ENCODE results near the gene PAPSS2. TPM values are rescaled to one million over a fixed set of nuclear protein-coding genes. Genes with fewer than 3 reads are reported as not detected.
"Not testable (repeated sequence)": the region's sequence is repeated elsewhere in the genome, so short reads cannot be mapped to it uniquely, and the experiment has no call there.

The PAPSS2 gene
- total RNA-seq: 1 to 10 TPM in 1 of 2 donors, under 1 TPM in 1; 0.55 to 1.3 TPM
- total RNA-seq: 0 reads per million in 2 donors

DNA sequence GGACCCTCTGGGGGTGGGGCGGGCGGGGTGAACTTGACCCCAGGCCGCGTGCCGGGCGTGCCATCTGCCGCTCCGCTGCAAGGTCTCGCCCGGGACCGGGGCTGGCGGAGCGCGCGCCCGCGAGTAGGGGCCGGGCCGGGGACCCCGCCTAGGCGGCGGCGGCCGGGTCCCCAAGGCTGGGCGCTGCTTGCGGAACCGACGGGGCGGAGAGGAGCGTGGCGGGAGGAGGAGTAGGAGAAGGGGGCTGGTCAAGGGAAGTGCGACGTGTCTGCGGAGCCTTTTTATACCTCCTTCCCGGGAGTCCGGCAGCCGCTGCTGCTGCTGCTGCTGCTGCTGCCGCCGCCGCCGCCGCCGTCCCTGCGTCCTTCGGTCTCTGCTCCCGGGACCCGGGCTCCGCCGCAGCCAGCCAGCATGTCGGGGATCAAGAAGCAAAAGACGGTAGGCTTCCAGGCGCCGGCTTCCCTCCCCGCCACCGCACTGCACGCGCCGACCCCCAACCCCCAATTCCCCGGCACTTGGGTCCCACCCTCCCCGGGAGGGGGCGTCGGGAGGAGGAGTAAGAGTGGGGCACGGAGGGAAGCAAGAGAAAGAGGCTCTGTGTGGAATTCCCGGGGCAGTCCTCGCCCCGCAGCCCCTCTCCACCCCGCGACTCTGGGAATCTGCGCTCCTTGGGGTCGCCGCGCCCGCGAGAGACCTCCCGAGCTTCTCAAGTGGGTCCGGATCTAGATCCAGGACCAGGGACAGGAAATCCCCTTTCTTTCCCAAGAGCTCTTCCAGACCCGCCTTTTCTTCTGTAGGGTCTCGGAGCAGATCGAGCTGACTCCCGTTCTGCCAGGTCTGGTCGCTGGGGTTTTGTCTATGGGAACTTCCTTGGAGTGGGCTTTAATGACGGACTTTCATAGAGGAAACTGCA lies at the start of gene PAPSS2:
Gene PAPSS2, plus strand, starts transcription at position 308 of the 913 bp plus-strand sequence. Its CDS starts 104 bp downstream, at position 412.
- no peak within 1 kb of the TSS for H3K27ac Mint-ChIP-seq
- no peaks in the 10 kb centered on the region for H3K9me3 ChIP-seq (ENCODE audit: control insufficient read depth, low read length, poor library complexity, severe bottlenecking)
- DNase-seq (peak in 1 of 3 donors; percentile 12), ATAC-seq (peak; percentile 50)
- H3K4me3 Mint-ChIP-seq: peak within 1 kb of the TSS; percentile 87
- peaks cover 14% of the 10 kb centered on the region for H3K4me1 Mint-ChIP-seq
- peaks cover 74% of the 10 kb centered on the region for H3K27me3 Mint-ChIP-seq
- H3K36me3 Mint-ChIP-seq (ENCODE audit: low read depth): peaks cover 4% of the 10 kb centered on the region

DNA sequence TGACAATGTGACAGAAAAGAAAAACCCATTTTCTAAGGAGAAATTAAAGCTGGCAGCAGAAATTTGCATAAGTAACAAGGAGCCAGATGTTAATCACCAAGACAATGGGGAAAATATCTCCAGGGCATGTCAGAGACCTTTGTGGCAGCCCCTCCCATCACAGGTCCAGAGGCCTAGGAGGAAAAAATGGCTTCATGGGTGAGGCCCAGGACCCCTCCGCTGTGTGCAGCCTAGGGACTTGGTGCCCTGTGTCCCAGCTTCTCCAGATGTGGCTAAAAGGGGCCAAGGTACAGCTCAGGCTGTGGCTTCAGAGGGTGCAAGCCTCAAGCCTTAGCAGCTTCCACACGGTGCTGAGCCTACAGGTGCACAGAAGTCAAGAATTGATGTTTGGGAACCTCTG lies 48.3 kb upstream of the PAPSS2 start:
- H3K4me1 Mint-ChIP-seq; H3K9me3 ChIP-seq (ENCODE audit: control insufficient read depth, low read length, poor library complexity, severe bottlenecking); H3K36me3 Mint-ChIP-seq (ENCODE audit: low read depth); H3K27ac Mint-ChIP-seq; ATAC-seq; H3K4me3 Mint-ChIP-seq; DNase-seq: not testable (repeated sequence)
- peaks cover 18% of the 10 kb centered on the region for H3K27me3 Mint-ChIP-seq

DNA sequence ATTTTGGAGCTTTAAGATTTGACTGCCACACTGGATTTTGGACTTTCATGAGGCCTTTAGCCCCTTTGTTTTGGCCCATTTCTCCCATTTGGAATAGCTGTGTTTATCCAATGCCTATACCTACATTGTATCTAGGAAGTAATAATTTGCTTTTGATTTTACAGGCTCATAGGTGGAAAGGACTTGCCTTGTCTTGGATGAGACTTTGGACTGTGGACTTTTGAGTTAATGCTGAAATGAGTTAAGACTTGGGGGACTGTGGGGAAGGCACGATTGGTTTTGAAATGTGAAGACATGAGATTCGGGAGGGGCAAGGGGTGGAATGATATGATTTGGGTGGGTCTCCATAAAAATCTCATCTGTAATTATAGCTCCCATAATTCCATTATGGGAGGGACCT lies 47.6 kb upstream of the PAPSS2 start:
- DNase-seq: no peak
- Mint-ChIP-seq H3K27ac (no peak overlapping the region), H3K4me3 (no peak overlapping the region), H3K36me3 (ENCODE audit: low read depth) (no peaks in the 10 kb centered on the region), H3K27me3 (peaks cover 26% of the 10 kb centered on the region), H3K4me1 (no peaks in the 10 kb centered on the region)
- H3K9me3 ChIP-seq (ENCODE audit: control insufficient read depth, low read length, poor library complexity, severe bottlenecking): no peaks in the 10 kb centered on the region
- ATAC-seq: no peak

DNA sequence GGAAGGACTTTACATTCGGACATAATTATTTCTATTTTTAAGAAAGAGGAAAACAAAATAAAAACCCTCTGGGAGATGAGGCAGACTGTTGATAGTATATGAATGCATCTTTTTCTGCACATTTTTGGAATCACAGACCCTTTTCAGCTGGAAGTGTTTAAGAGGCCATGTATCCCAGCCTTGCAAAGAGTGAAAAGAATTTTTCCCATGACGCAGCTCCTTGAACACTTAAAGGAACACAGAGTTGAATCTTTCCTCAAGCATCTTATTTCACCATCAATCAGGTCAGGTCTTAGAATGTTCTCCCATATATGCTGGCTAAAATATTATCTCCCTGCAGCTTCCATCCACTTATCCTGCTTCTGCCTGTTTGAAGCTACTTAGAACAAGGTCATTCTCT lies 45.9 kb upstream of the PAPSS2 start:
- H3K27ac Mint-ChIP-seq: no peak overlapping the region
- peaks cover 38% of the 10 kb centered on the region for H3K27me3 Mint-ChIP-seq
- no peaks in the 10 kb centered on the region for H3K4me1 Mint-ChIP-seq
- H3K4me3 Mint-ChIP-seq: no peak overlapping the region
- ATAC-seq: no peak
- no peaks in the 10 kb centered on the region for H3K9me3 ChIP-seq (ENCODE audit: control insufficient read depth, low read length, poor library complexity, severe bottlenecking)
- no peak for DNase-seq
- H3K36me3 Mint-ChIP-seq (ENCODE audit: low read depth): no peaks in the 10 kb centered on the region

DNA sequence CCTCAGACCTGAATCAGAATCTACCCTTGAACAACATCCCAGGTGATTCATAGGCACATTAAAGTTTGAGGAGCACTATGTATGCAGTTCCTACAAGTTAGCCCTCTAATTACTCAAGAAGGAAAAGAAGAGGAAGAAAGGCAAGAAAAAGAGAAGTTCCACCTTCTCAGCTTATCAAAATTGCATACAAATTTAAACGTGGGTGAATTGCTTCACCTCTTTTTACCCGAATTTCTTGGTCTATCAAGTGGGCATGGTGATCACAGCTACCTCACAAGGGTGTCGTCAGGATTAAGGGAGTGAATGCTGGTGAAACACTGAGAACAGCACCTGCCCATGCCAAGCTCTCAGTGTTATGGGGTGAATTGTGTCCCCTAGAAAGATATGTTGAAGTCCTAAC lies 43.8 kb upstream of the PAPSS2 start:
- DNase-seq (no peak), ATAC-seq (no peak)
- Mint-ChIP-seq H3K4me3 (no peak overlapping the region), H3K4me1 (no peaks in the 10 kb centered on the region), H3K27ac (no peak overlapping the region), H3K27me3 (peaks cover 50% of the 10 kb centered on the region), H3K36me3 (ENCODE audit: low read depth) (no peaks in the 10 kb centered on the region)
- no peaks in the 10 kb centered on the region for H3K9me3 ChIP-seq (ENCODE audit: control insufficient read depth, low read length, poor library complexity, severe bottlenecking)

DNA sequence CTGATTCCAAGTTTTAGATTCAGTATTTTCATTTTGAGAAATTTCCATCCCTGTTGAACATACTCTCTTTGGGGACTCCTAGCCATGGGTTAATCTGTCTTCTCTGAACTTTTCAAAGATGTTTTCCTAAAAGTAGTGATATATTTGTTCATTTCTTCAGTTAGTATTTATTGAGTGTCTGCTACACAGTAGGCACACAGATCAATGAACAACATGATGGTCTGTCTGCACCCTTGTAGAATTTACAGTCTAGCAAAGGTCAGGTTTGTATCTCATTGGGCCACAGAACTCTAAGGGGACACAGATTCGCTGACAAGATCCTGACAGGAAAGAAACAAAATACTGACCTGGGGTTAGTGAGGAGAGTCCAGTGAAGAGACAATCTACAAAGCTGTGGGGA lies 42.2 kb upstream of the PAPSS2 start:
- Mint-ChIP-seq H3K4me3 (no peak overlapping the region), H3K36me3 (ENCODE audit: low read depth) (no peaks in the 10 kb centered on the region), H3K27me3 (peaks cover 58% of the 10 kb centered on the region), H3K4me1 (no peaks in the 10 kb centered on the region), H3K27ac (no peak overlapping the region)
- no peaks in the 10 kb centered on the region for H3K9me3 ChIP-seq (ENCODE audit: control insufficient read depth, low read length, poor library complexity, severe bottlenecking)
- ATAC-seq (no peak), DNase-seq (no peak)

DNA sequence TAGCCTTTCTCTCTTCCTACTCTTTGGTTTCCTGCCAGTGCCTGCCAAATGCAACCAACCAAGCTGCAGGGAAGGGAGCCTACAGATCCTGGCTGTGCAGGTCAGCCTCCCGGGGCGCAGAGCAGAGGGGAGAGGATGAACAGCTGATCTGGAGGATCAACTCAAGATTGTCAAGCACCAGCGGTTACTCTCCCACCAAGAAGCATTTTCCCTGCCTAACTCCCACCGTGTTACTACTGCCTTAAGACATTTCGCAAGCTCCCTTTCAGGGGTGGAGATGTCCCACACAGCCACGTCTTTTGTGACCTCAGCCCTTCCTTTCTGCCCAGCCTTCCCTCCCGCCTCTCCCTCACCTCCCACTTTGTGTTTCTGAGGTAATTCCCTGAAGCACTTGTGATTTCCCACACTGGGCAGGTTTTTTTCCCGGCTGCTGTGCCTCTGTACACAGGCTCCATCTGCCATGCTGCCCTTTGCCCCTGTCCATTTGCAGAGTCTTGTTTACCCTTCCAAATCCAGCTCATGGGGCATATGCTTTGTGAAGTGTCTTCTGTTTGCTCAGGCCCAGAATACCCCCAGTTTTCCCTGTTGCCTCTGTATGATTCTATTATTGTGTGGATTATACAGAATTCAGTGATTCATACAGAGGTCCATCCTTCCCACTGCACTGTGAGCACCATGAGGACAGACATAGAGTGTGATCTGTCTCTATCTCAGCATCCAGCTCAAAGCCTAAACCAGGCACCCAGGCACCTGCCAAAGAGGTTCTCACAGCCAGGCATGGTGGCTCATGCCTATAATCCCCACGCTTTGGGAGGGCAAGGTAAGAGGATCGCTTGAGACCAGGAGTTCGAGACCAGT lies 40.9 kb upstream of the PAPSS2 start:
- Mint-ChIP-seq H3K4me1 (no peaks in the 10 kb centered on the region), H3K36me3 (ENCODE audit: low read depth) (no peaks in the 10 kb centered on the region), H3K27me3 (peaks cover 59% of the 10 kb centered on the region), H3K4me3 (no peak overlapping the region), H3K27ac (no peak overlapping the region)
- DNase-seq (no peak), ATAC-seq (no peak)
- no peaks in the 10 kb centered on the region for H3K9me3 ChIP-seq (ENCODE audit: control insufficient read depth, low read length, poor library complexity, severe bottlenecking)

DNA sequence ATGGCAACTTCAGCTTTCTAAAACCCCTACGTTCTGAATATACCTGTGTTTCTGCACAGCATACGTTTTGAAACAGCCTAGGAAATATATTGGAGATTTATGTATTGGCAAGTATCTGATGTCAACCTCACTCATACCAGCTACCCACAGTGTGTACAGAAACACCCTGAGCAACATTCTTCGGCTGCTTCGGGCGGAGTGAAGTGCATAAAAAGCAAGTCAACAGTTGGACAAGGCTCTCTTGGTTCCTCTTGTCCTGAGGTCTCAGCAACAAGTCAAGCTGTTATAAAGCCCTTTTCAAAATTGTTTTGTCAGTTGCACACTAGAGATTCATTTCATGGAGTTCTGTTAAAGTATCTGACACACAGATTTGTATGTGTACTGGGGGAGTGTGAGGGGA lies 40.0 kb upstream of the PAPSS2 start:
- Mint-ChIP-seq H3K4me3 (no peak overlapping the region), H3K4me1 (no peaks in the 10 kb centered on the region), H3K27me3 (peaks cover 56% of the 10 kb centered on the region), H3K27ac (no peak overlapping the region), H3K36me3 (ENCODE audit: low read depth) (no peaks in the 10 kb centered on the region)
- ATAC-seq (no peak), DNase-seq (no peak)
- H3K9me3 ChIP-seq (ENCODE audit: control insufficient read depth, low read length, poor library complexity, severe bottlenecking): no peaks in the 10 kb centered on the region

DNA sequence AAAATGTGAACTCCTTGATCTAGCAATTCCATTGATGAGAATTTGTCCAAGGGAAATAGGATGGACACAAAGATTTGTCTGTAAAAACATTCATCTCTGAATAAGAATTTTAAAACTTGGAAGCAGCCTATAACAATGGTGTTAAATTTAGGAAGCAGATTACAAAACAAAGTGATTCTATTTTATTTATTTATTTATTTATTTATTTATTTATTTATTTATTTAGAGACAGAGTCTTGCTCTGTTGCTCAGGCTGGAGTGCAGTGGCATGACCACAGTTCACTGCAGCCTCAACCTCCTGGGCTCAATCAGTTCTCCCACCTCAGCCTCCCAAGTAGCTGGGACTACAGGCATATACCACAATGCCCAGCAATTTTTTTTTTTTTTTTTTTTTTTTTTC lies 38.2 kb upstream of the PAPSS2 start:
- DNase-seq; H3K27ac Mint-ChIP-seq; ATAC-seq; H3K9me3 ChIP-seq (ENCODE audit: control insufficient read depth, low read length, poor library complexity, severe bottlenecking); H3K4me1 Mint-ChIP-seq; H3K4me3 Mint-ChIP-seq; H3K36me3 Mint-ChIP-seq (ENCODE audit: low read depth): not testable (repeated sequence)
- peaks cover 53% of the 10 kb centered on the region for H3K27me3 Mint-ChIP-seq

DNA sequence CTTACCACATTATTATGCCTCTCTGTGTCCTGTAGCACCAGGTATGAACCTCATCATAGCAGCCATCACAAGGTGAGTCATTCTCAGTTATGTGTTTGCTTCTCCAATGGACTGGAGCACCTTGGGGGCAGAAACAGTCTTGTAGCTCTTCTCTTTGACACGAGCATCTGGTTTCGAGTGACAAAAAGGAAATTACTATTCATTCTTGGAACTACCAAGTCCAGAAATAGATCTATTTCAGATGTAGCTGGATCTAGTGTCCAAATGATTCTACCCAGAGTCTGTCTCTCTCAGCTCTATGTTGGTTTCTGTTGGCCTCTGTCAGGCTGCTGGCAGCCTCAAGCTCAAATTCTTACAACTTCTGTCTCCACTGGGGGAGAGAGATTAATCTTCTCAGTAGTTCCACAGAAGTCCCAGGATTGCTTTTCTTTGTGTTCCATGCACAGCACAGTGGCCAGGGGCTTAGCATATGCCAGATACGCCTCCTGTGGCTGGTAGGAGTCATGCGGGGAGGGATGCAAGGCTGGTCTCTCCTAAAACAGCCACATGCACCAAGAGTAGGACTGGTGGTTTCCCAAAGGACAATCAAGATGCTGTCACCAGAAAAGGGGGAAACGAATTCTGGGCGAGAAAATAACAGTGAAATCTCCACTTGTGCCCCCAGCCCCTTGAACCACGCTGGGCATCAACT lies 37.2 kb upstream of the PAPSS2 start:
- ATAC-seq (no peak), DNase-seq (no peak)
- H3K27ac Mint-ChIP-seq: no peak overlapping the region
- no peaks in the 10 kb centered on the region for H3K4me1 Mint-ChIP-seq
- H3K27me3 Mint-ChIP-seq: peaks cover 43% of the 10 kb centered on the region
- H3K4me3 Mint-ChIP-seq: no peak overlapping the region
- H3K36me3 Mint-ChIP-seq (ENCODE audit: low read depth): no peaks in the 10 kb centered on the region
- H3K9me3 ChIP-seq (ENCODE audit: control insufficient read depth, low read length, poor library complexity, severe bottlenecking): no peaks in the 10 kb centered on the region

DNA sequence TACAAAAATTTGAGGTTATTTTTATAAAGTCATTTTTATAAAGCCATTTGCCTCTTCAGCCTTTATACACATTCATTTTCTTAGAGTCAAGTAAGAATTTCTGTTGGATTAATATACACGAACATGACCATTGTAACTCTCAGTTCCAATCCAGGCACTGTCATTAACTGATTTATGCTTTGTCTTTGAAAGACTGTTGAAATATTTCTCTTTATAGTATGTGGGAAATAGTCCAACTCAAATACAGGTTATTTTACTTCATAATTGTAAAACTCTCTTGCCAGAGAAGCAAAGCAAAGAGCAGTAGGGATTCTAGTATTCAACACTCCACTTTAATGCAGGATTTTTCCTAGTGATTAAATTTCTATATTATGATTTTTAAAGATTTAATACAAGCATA lies 36.5 kb upstream of the PAPSS2 start:
- H3K9me3 ChIP-seq (ENCODE audit: control insufficient read depth, low read length, poor library complexity, severe bottlenecking): no peaks in the 10 kb centered on the region
- DNase-seq (no peak), ATAC-seq (no peak)
- Mint-ChIP-seq H3K36me3 (ENCODE audit: low read depth) (no peaks in the 10 kb centered on the region), H3K4me3 (no peak overlapping the region), H3K27ac (no peak overlapping the region), H3K4me1 (no peaks in the 10 kb centered on the region), H3K27me3 (peaks cover 37% of the 10 kb centered on the region)

DNA sequence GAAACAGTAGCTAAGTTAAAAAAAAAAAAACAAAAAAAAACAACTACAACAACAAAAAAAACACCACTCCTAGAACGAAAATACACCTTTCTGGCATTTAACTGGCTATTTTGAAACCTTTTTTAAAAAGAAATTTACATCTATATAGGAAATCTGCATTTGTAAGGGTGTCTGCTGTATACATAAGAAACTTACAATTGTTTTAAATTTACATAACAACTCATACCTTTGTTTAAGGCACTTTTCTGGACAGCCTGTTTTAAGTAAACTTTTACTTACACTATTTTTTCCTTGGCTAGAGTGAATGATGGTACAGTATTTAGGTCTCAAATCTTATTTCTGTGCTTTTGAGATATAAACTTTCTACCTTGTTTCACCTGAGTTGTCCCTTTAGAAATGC lies 34.0 kb upstream of the PAPSS2 start:
- peaks cover 25% of the 10 kb centered on the region for H3K27me3 Mint-ChIP-seq
- no peaks in the 10 kb centered on the region for H3K4me1 Mint-ChIP-seq
- ATAC-seq: no peak
- H3K9me3 ChIP-seq (ENCODE audit: control insufficient read depth, low read length, poor library complexity, severe bottlenecking): no peaks in the 10 kb centered on the region
- no peak for DNase-seq
- H3K36me3 Mint-ChIP-seq (ENCODE audit: low read depth): no peaks in the 10 kb centered on the region
- H3K4me3 Mint-ChIP-seq: no peak overlapping the region
- H3K27ac Mint-ChIP-seq: no peak overlapping the region

DNA sequence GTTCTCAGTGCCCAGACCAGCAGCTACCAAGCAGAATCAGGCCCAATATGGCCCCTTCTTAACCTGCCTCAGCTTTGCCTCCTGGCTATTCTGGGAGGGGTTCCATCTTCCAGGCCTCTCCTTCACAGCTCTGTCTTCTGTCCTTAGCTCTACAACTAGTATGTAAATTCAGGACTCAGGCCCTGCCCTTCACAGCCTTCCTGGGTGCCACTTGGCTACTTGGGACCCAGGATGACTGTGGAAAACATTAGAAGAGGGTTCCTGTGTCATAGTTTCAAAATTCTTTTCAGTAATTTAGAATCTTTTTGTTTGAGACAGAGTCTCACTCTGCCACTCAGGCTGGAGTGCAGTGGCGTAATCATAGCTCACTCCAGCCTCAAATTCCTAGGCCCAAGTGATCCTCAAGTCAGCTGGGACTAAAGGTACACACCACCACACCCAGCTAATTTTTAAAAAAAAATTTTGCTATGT lies 33.2 kb upstream of the PAPSS2 start:
- no peaks in the 10 kb centered on the region for H3K9me3 ChIP-seq (ENCODE audit: control insufficient read depth, low read length, poor library complexity, severe bottlenecking)
- DNase-seq (no peak), ATAC-seq (no peak)
- no peak overlapping the region for H3K4me3 Mint-ChIP-seq
- H3K4me1 Mint-ChIP-seq: no peaks in the 10 kb centered on the region
- peaks cover 18% of the 10 kb centered on the region for H3K27me3 Mint-ChIP-seq
- no peak overlapping the region for H3K27ac Mint-ChIP-seq
- no peaks in the 10 kb centered on the region for H3K36me3 Mint-ChIP-seq (ENCODE audit: low read depth)

Data from T-helper 17 cell (primary cell).